ENCODE measurements around the gene GRK5.

The GRK5 gene

GRCh38 chr10:119347181-119347974, 140.0 kb downstream of the GRK5 start:
- no peak for DNase-seq

- no peak for DNase-seq
These were observed 140.7 kb downstream of the GRK5 start for GRCh38 chr10:119348106-119348505.

- DNase-seq = no peak
These were observed 141.3 kb downstream of the GRK5 start for GRCh38 chr10:119348516-119349240.

- DNase-seq = no peak
These were observed 142.0 kb downstream of the GRK5 start for GRCh38 chr10:119349341-119349740.

GRCh38 chr10:119349937-119350501, 142.6 kb downstream of the GRK5 start:
- DNase-seq = no peak

- DNase-seq = no peak
These were observed 143.2 kb downstream of the GRK5 start for GRCh38 chr10:119350502-119351097.

- DNase-seq = no peak
These were observed 143.8 kb downstream of the GRK5 start for GRCh38 chr10:119351189-119351588.

- no peak for DNase-seq
These were observed 144.7 kb downstream of the GRK5 start for GRCh38 chr10:119352042-119352441.

- no peak for DNase-seq
These were observed 145.4 kb downstream of the GRK5 start for GRCh38 chr10:119352807-119353206.

- no peak for DNase-seq
These were observed 146.1 kb downstream of the GRK5 start for GRCh38 chr10:119353421-119353820.

- DNase-seq = no peak
These were observed 148.6 kb downstream of the GRK5 start for GRCh38 chr10:119355930-119356329.

- DNase-seq = no peak
These were observed 150.2 kb downstream of the GRK5 start for GRCh38 chr10:119357412-119358151.

- no peak for DNase-seq
These were observed 150.8 kb downstream of the GRK5 start for GRCh38 chr10:119358152-119358512.

GRCh38 chr10:119358567-119358966, 151.2 kb downstream of the GRK5 start:
- DNase-seq = no peak

GRCh38 chr10:119359025-119359424, 151.7 kb downstream of the GRK5 start:
- DNase-seq = no peak

- DNase-seq = peak in 3 of 6 experiments; percentile 3 to 13 (median 8)
These were observed 153.0 kb downstream of the GRK5 start for GRCh38 chr10:119360181-119360921.

- DNase-seq = no peak
These were observed 153.7 kb downstream of the GRK5 start for GRCh38 chr10:119361037-119361436.

GRCh38 chr10:119362122-119362521, 154.8 kb downstream of the GRK5 start:
- no peak for DNase-seq

- DNase-seq = no peak
These were observed 157.6 kb downstream of the GRK5 start for GRCh38 chr10:119364645-119365600.

GRCh38 chr10:119365773-119366599, 158.6 kb downstream of the GRK5 start:
- no peak for DNase-seq
